Transverse colon (tissue), 4 donors: ENCODE data around the gene AQR. TPM values are rescaled to one million over a fixed set of nuclear protein-coding genes. Genes with fewer than 3 reads are reported as not detected.
"Not testable (repeated sequence)": the region's sequence is repeated elsewhere in the genome, so short reads cannot be mapped to it uniquely, and the experiment has no call there.

Source experiments
- DNase-seq: peaks from one replicate; pipeline ENCODE4 v3.0.0-alpha.2; 2019
- H3K27ac ChIP-seq, 4 donors: fragments of 200-600 bp; sonication (generic); 2 replicates each; pipeline ENCODE4 v1.5.1; 2016 to 2018; ENCODE audit warnings: inconsistent platforms in 4 of 4
- H3K27me3 ChIP-seq: fragments of 200-600 bp; sonication (generic); 2 replicates; pipeline ENCODE4 v1.5.1; 2017; ENCODE audit warnings: inconsistent platforms
- H3K36me3 ChIP-seq, 4 donors: fragments of 200-600 bp; sonication (generic); 2 replicates each; pipeline ENCODE4 v1.5.1; 2017 to 2019; ENCODE audit warnings: inconsistent platforms in 4 of 4
- H3K4me1 ChIP-seq, 4 donors: fragments of 200-600 bp; sonication (generic); 2 replicates each; pipeline ENCODE4 v1.5.1; 2017 to 2020; ENCODE audit warnings: inconsistent platforms in 4 of 4
- H3K4me3 ChIP-seq, 4 donors: fragments of 200-600 bp; sonication (generic); 1 replicate in 1 of 4; 2 replicates in 3 of 4; pipeline versions ENCODE4 v1.5.1 to v1.6.1; 2017 to 2019; ENCODE audit warnings: inconsistent platforms in 4 of 4
- H3K9me3 ChIP-seq, 2 donors: fragments of 200-600 bp; sonication (generic); 2 replicates each; pipeline ENCODE4 v1.5.1; 2017 to 2019; ENCODE audit warnings: inconsistent platforms in 2 of 2
- EP300 ChIP-seq: sonication (generic); formaldehyde crosslinking; IDR thresholded peaks from one replicate; pipeline ENCODE4 v1.6.1; 2017; ENCODE audit warnings: antibody characterized with exemption, low read depth
- POLR2A ChIP-seq: fragments of 450-650 bp; IDR thresholded peaks from one replicate; pipeline ENCODE4 v1.6.1; 2016; ENCODE audit warnings: antibody characterized with exemption, mild to moderate bottlenecking, moderate library complexity
- POLR2AphosphoS5 ChIP-seq, 3 donors: sonication (generic); formaldehyde crosslinking; IDR thresholded peaks; one replicate each; pipeline ENCODE4 v1.6.1; 2016; ENCODE audit warnings: antibody characterized with exemption in 3 of 3
- WGBS, 2 donors: methylation state at CpG; one replicate each; pipeline ENCODE4 v1.1.5; 2018; ENCODE audit warnings: low coverage in 1 of 2; 5-methylcytosine and 5-hydroxymethylcytosine counted together
- in situ Hi-C, 4 donors: fragments of 200-750 bp; cut with MboI; loops; one replicate each; pipeline versions ENCODE4 v1.15.0 to v1.15.1; 2017; ENCODE audit warnings: low sequenced_read_pairs in 3 of 4, low pct_ligation_motif_present in 1 of 4, low pct_unique_long_range_greater_than_20kb in 1 of 4
- intact Hi-C: fragments of 100-400 bp; cut with DNase I; formaldehyde crosslinking; loops from one replicate; pipeline ENCODE4 v1.15.1; 2023; ENCODE audit warnings: low total_unique reads
- total RNA-seq, 4 donors: library from RNA; depleted of rRNA; stranded (reverse); fragments of >200 nt; gene quantifications; one replicate each; pipeline ENCODE4 v1.1.0, GENCODE V29; 2016
- TF ChIP-seq, protein P1 (sequence below), 5 experiments: fragments of 200-600 bp in 3 of 5; fragments of 450-650 bp in 2 of 5; sonication (generic) in 3 of 5; IDR thresholded peaks; 1 replicate in 2 of 5; 2 replicates in 3 of 5; pipeline ENCODE4 v1.5.1; 2016 to 2017; ENCODE audit warnings: antibody characterized with exemption in 5 of 5, inconsistent platforms in 3 of 5, mild to moderate bottlenecking in 2 of 5, moderate library complexity in 1 of 5

The AQR gene
- total RNA-seq, 4 donors from 2014 or later = 13.8 to 25.7 (median 23.5) TPM

- intact Hi-C loops = no loop called here
- in situ Hi-C loops = loop anchor here in 1 of 4 donors (10.0 kb wide), 1 partner anchor 60 kb away; no protein-coding TSS in a partner anchor
- WGBS, 2 donors = 90 to 97% methylated on average over 3 of the region's 3 CpGs
- TF ChIP-seq POLR2A = no peak
- TF ChIP-seq POLR2AphosphoS5 (IDR thresholded peaks at IDR 0.05) = no peak
- TF ChIP-seq EP300 = no peak
- TF ChIP-seq, protein P1, sequence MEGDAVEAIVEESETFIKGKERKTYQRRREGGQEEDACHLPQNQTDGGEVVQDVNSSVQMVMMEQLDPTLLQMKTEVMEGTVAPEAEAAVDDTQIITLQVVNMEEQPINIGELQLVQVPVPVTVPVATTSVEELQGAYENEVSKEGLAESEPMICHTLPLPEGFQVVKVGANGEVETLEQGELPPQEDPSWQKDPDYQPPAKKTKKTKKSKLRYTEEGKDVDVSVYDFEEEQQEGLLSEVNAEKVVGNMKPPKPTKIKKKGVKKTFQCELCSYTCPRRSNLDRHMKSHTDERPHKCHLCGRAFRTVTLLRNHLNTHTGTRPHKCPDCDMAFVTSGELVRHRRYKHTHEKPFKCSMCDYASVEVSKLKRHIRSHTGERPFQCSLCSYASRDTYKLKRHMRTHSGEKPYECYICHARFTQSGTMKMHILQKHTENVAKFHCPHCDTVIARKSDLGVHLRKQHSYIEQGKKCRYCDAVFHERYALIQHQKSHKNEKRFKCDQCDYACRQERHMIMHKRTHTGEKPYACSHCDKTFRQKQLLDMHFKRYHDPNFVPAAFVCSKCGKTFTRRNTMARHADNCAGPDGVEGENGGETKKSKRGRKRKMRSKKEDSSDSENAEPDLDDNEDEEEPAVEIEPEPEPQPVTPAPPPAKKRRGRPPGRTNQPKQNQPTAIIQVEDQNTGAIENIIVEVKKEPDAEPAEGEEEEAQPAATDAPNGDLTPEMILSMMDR (IDR thresholded peaks at IDR 0.05) = no peak
- no peaks in the 10 kb centered on the region for H3K9me3 ChIP-seq
- no peaks in the 10 kb centered on the region for H3K4me1 ChIP-seq
- H3K4me3 ChIP-seq = no peak overlapping the region
- peaks cover 0 to 56% (median 21%) of the 10 kb centered on the region in 4 donors for H3K36me3 ChIP-seq
- no peak overlapping the region for H3K27ac ChIP-seq
- DNase-seq = no peak
- no peaks in the 10 kb centered on the region for H3K27me3 ChIP-seq
These were observed 24.6 kb downstream of the AQR start for GRCh38 chr15:34944936-34945335.

DNA sequence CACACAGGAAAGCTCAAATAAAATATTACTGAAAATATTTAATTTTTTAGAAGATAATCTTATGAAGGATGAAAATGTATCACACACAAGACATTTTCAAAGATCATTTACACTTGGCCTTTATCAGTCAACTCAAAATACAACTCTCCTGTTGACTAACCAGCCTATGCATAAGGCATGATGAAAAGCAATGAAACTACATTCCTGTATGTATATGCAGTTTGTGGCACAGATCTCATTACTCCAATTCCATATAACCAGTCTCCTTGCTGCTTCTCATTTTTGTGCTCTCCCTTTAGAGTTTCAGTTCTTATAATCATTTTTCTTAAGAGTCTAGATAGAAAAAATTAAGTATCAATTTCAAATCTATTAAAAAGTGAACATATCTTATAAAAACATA lies 25.8 kb downstream of the AQR start:
- no peak overlapping the region for H3K27ac ChIP-seq
- in situ Hi-C loops = loop anchor here in 1 of 4 donors (10.0 kb wide), 1 partner anchor 59 kb away; no protein-coding TSS in a partner anchor
- no peaks in the 10 kb centered on the region for H3K4me1 ChIP-seq
- no peak for DNase-seq
- no peaks in the 10 kb centered on the region for H3K9me3 ChIP-seq
- no peak overlapping the region for H3K4me3 ChIP-seq
- TF ChIP-seq POLR2A (no peak), EP300 (no peak), POLR2AphosphoS5 (IDR thresholded peaks at IDR 0.05) (no peak)
- TF ChIP-seq, protein P1 (IDR thresholded peaks at IDR 0.05) = no peak
- intact Hi-C loops = no loop called here
- no peaks in the 10 kb centered on the region for H3K27me3 ChIP-seq
- H3K36me3 ChIP-seq = peaks cover 0 to 67% (median 21%) of the 10 kb centered on the region in 4 donors

- H3K27ac ChIP-seq, H3K9me3 ChIP-seq, intact Hi-C loops, DNase-seq, H3K4me3 ChIP-seq, H3K27me3 ChIP-seq, H3K4me1 ChIP-seq: not testable (repeated sequence)
- H3K36me3 ChIP-seq = peaks cover 0 to 71% (median 22%) of the 10 kb centered on the region in 4 donors
- in situ Hi-C loops = loop anchor here in 1 of 4 donors (10.0 kb wide), 1 partner anchor 58 kb away; no protein-coding TSS in a partner anchor
These were observed 26.3 kb downstream of the AQR start for GRCh38 chr15:34943264-34943663.

DNA sequence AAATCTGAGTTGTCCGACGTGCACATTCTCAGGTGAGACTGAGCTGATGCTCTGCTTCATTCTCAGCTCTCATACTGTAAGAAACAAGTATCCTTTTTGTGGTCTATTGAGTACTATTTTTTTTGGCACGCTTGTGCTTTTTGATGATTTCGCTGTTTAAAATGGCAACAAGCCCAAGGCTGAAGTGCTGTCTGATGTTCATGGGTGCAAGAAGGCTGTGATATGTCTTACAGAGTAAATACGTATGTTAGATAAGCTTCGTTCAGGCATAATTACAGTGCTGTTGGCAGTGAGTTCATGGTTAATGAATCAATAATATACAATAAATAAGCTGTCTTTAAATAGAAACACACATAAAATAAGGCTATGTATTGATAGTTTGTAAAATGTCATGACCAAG lies 27.2 kb downstream of the AQR start:
- in situ Hi-C loops (loop anchor here in 1 of 4 donors (10.0 kb wide), 1 partner anchor 58 kb away; no protein-coding TSS in a partner anchor), intact Hi-C loops (no loop called here)
- Histone ChIP-seq H3K27me3 (no peaks in the 10 kb centered on the region), H3K9me3 (no peaks in the 10 kb centered on the region), H3K27ac (no peak overlapping the region), H3K4me1 (no peaks in the 10 kb centered on the region), H3K36me3 (peaks cover 0 to 72% (median 24%) of the 10 kb centered on the region in 4 donors), H3K4me3 (no peak overlapping the region)
- no peak for DNase-seq
- 63 to 69% methylated on average over 5 to 6 of the region's 6 CpGs for WGBS, 2 donors
- no peak for TF ChIP-seq POLR2A
- no peak for TF ChIP-seq EP300
- TF ChIP-seq, protein P1 (IDR thresholded peaks at IDR 0.05) = no peak
- no peak for TF ChIP-seq POLR2AphosphoS5 (IDR thresholded peaks at IDR 0.05)

DNA sequence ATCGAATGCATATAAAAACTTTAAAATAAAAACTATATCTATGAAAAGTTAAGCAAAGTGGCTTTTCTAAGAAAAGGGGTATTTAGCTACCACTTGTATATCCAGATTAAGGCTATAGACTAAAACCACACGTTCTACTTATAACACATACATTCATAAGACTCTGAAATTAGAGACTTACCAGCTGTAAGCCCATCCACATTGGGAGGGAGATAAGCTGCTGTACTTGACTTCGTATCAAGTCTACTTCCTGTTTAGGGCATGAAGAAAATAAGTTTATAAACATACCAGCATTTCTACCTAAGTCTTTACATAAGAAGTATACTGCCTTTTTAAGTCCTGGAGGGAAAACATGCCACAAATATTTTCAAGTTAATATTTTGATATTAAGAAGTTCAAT lies 27.7 kb downstream of the AQR start:
- H3K36me3 ChIP-seq = peaks cover 0 to 74% (median 25%) of the 10 kb centered on the region in 4 donors
- no peaks in the 10 kb centered on the region for H3K4me1 ChIP-seq
- no peak for TF ChIP-seq EP300
- no peak for TF ChIP-seq POLR2A
- TF ChIP-seq, protein P1 (IDR thresholded peaks at IDR 0.05) = no peak
- no peak for TF ChIP-seq POLR2AphosphoS5 (IDR thresholded peaks at IDR 0.05)
- H3K27me3 ChIP-seq = no peaks in the 10 kb centered on the region
- 69 to 72% methylated on average over 3 of the region's 3 CpGs for WGBS, 2 donors
- in situ Hi-C loops = loop anchor here in 1 of 4 donors (10.0 kb wide), 1 partner anchor 57 kb away; no protein-coding TSS in a partner anchor
- H3K9me3 ChIP-seq = no peaks in the 10 kb centered on the region
- H3K4me3 ChIP-seq = no peak overlapping the region
- DNase-seq = no peak
- no peak overlapping the region for H3K27ac ChIP-seq
- intact Hi-C loops = no loop called here
